Progenitor cell of endocrine pancreas (in vitro differentiated cells): ENCODE results near the gene PSMC4. TPM values are rescaled to one million over a fixed set of nuclear protein-coding genes. Genes with fewer than 3 reads are reported as not detected.
"Not testable (repeated sequence)": the region's sequence is repeated elsewhere in the genome, so short reads cannot be mapped to it uniquely, and the experiment has no call there.

ENCODE experiments used
- DNase-seq: peaks from one replicate; pipeline ENCODE4 v3.0.0; 2021; ENCODE audit warnings: low spot score; ENCODE audit not compliant: unreplicated experiment
- H3K27ac Mint-ChIP-seq: 2 replicates; pipeline ENCODE4 v1.8.0; 2021; ENCODE audit warnings: mild to moderate bottlenecking, moderate library complexity, mixed read lengths
- H3K27me3 Mint-ChIP-seq: 2 replicates; pipeline ENCODE4 v1.8.0; 2021; ENCODE audit warnings: mixed read lengths
- H3K36me3 Mint-ChIP-seq: 2 replicates; pipeline ENCODE4 v1.8.0; 2022; ENCODE audit warnings: mixed read lengths; ENCODE audit not compliant: insufficient read depth
- H3K4me1 Mint-ChIP-seq: 2 replicates; pipeline ENCODE4 v1.8.0; 2021; ENCODE audit warnings: low read depth, mixed read lengths
- H3K4me3 Mint-ChIP-seq: 2 replicates; pipeline ENCODE4 v1.8.0; 2021; ENCODE audit warnings: low read depth, mild to moderate bottlenecking, moderate library complexity, mixed read lengths
- H3K9me3 Mint-ChIP-seq: 2 replicates; pipeline ENCODE4 v1.8.0; 2021; ENCODE audit warnings: low read depth, mixed read lengths
- CTCF ChIP-seq: fragments of 200-600 bp; sonication (generic); IDR thresholded peaks from one replicate; pipeline ENCODE4 v1.5.0; 2021; ENCODE audit warnings: antibody characterized with exemption, mild to moderate bottlenecking; ENCODE audit not compliant: unreplicated experiment
- total RNA-seq: library from RNA; stranded (reverse); gene quantifications from 2 replicates; pipeline ENCODE4 v1.2.1, GENCODE V29; 2021

The PSMC4 gene
- total RNA-seq, 1 donor from 2014 or later, result 95.9 TPM

GRCh38 chr19:39953915-39954314 is 17.1 kb upstream of the PSMC4 start:
- no peaks in the 10 kb centered on the region for H3K9me3 Mint-ChIP-seq
- H3K36me3 Mint-ChIP-seq, result no peaks in the 10 kb centered on the region
- no peak overlapping the region for H3K27ac Mint-ChIP-seq
- no peak for TF ChIP-seq CTCF
- no peaks in the 10 kb centered on the region for H3K27me3 Mint-ChIP-seq
- H3K4me1 Mint-ChIP-seq, result peaks cover 3% of the 10 kb centered on the region
- DNase-seq, result no peak
- H3K4me3 Mint-ChIP-seq, result no peak overlapping the region

GRCh38 chr19:39957886-39958285 is 13.1 kb upstream of the PSMC4 start:
- H3K4me1 Mint-ChIP-seq, result peaks cover 15% of the 10 kb centered on the region
- H3K4me3 Mint-ChIP-seq, H3K9me3 Mint-ChIP-seq, DNase-seq, H3K36me3 Mint-ChIP-seq, H3K27me3 Mint-ChIP-seq, H3K27ac Mint-ChIP-seq: not testable (repeated sequence)

- H3K36me3 Mint-ChIP-seq, DNase-seq, H3K4me3 Mint-ChIP-seq, H3K9me3 Mint-ChIP-seq, H3K27me3 Mint-ChIP-seq: not testable (repeated sequence)
- Mint-ChIP-seq H3K27ac (peak overlapping the region; percentile 68), H3K4me1 (peaks cover 16% of the 10 kb centered on the region)
Observed at GRCh38 chr19:39958942-39959341, 12.0 kb upstream of the PSMC4 start.

- not testable (repeated sequence) for DNase-seq, H3K27me3 Mint-ChIP-seq, H3K9me3 Mint-ChIP-seq, H3K27ac Mint-ChIP-seq, H3K4me3 Mint-ChIP-seq, H3K36me3 Mint-ChIP-seq
- H3K4me1 Mint-ChIP-seq, result peaks cover 18% of the 10 kb centered on the region
Observed at GRCh38 chr19:39959407-39959806, 11.6 kb upstream of the PSMC4 start.

- TF ChIP-seq CTCF, result no peak
- H3K4me3 Mint-ChIP-seq, result no peak overlapping the region
- peaks cover 3% of the 10 kb centered on the region for H3K9me3 Mint-ChIP-seq
- peaks cover 21% of the 10 kb centered on the region for H3K4me1 Mint-ChIP-seq
- H3K27me3 Mint-ChIP-seq, result peaks cover 2% of the 10 kb centered on the region
- peak overlapping the region; percentile 65 for H3K27ac Mint-ChIP-seq
- no peaks in the 10 kb centered on the region for H3K36me3 Mint-ChIP-seq
- DNase-seq, result no peak
Observed at GRCh38 chr19:39963898-39964297, 7.1 kb upstream of the PSMC4 start.

GRCh38 chr19:39966617-39967016 is 4.3 kb upstream of the PSMC4 start:
- no peaks in the 10 kb centered on the region for H3K9me3 Mint-ChIP-seq
- no peak for TF ChIP-seq CTCF
- H3K36me3 Mint-ChIP-seq, result peaks cover 4% of the 10 kb centered on the region
- H3K4me1 Mint-ChIP-seq, result peaks cover 23% of the 10 kb centered on the region
- DNase-seq, result no peak
- no peak overlapping the region for H3K4me3 Mint-ChIP-seq
- H3K27me3 Mint-ChIP-seq, result no peaks in the 10 kb centered on the region
- no peak overlapping the region for H3K27ac Mint-ChIP-seq

GRCh38 chr19:39967561-39967960 is 3.4 kb upstream of the PSMC4 start:
- H3K27me3 Mint-ChIP-seq, result no peaks in the 10 kb centered on the region
- no peak for TF ChIP-seq CTCF
- DNase-seq, result no peak
- H3K9me3 Mint-ChIP-seq, result no peaks in the 10 kb centered on the region
- peaks cover 5% of the 10 kb centered on the region for H3K36me3 Mint-ChIP-seq
- H3K4me1 Mint-ChIP-seq, result peaks cover 26% of the 10 kb centered on the region
- no peak overlapping the region for H3K4me3 Mint-ChIP-seq
- H3K27ac Mint-ChIP-seq, result no peak overlapping the region
